Muscle layer of duodenum (tissue), 2 donors: ENCODE data around the gene C1orf141.
"Not testable (repeated sequence)": the region's sequence is repeated elsewhere in the genome, so short reads cannot be mapped to it uniquely, and the experiment has no call there.

Source experiments
- H3K27ac ChIP-seq: one replicate; pipeline ENCODE4 v1.7.0; 2013; ENCODE audit warnings: mild to moderate bottlenecking, low read length
- H3K27me3 ChIP-seq: one replicate; pipeline ENCODE4 v1.7.0; 2013; ENCODE audit warnings: low read depth, mild to moderate bottlenecking, control low read depth, low read length
- H3K36me3 ChIP-seq, 2 donors: one replicate each; pipeline ENCODE4 v1.7.0; 2013; ENCODE audit warnings: low read length in 2 of 2, control low read depth in 1 of 2, mild to moderate bottlenecking in 1 of 2; ENCODE audit not compliant: insufficient read depth in 2 of 2, control insufficient read depth in 1 of 2
- H3K4me1 ChIP-seq, 2 donors: one replicate each; pipeline ENCODE4 v1.7.0; 2013; ENCODE audit warnings: low read length in 2 of 2, mild to moderate bottlenecking in 2 of 2, control low read depth in 1 of 2, moderate library complexity in 1 of 2; ENCODE audit not compliant: insufficient read depth in 2 of 2, control insufficient read depth in 1 of 2
- H3K4me3 ChIP-seq, 2 donors: one replicate each; pipeline ENCODE4 v1.7.0; 2013; ENCODE audit warnings: low read length in 2 of 2, low read depth in 1 of 2, mild to moderate bottlenecking in 1 of 2
- H3K9me3 ChIP-seq, 2 donors: one replicate each; pipeline ENCODE4 v1.7.0; 2013; ENCODE audit warnings: low read length in 2 of 2, control low read depth in 1 of 2, mild to moderate bottlenecking in 1 of 2; ENCODE audit not compliant: control insufficient read depth in 1 of 2
- donor health status: healthy.

The C1orf141 gene

GRCh38 chr1:67084765-67085318, 49.9 kb downstream of the C1orf141 start:
- Histone ChIP-seq H3K27ac (no peak overlapping the region), H3K27me3 (no peaks in the 10 kb centered on the region), H3K9me3 (peaks cover 0 to 4% of the 10 kb centered on the region in 2 donors), H3K4me3 (no peak overlapping the region), H3K4me1 (no peaks in the 10 kb centered on the region), H3K36me3 (no peaks in the 10 kb centered on the region)

GRCh38 chr1:67078291-67078690, 56.5 kb downstream of the C1orf141 start:
- H3K36me3 ChIP-seq: no peaks in the 10 kb centered on the region
- H3K27me3 ChIP-seq: no peaks in the 10 kb centered on the region
- H3K4me3 ChIP-seq: no peak overlapping the region
- H3K4me1 ChIP-seq: no peaks in the 10 kb centered on the region
- H3K9me3 ChIP-seq: peaks cover 0 to 6% of the 10 kb centered on the region in 2 donors
- no peak overlapping the region for H3K27ac ChIP-seq

DNA sequence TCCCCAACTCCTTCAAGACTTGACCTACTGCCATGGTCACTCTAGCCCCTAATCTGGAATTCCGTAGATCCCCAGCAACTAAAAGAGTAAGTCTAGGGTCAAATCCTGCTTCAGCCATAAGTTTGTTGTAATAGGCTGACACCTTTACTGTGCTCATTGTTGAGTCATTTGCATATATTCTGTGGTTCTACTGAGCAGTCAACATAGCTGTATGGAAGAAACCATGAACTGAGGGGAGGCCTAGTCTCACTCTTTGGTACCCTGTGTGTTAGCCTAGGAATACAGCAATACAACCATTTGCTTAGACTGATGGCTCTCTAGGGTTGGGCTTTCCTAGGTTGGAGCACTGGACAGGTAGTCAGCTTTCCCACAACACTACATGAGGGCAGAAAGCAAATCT, 57.2 kb downstream of the C1orf141 start:
- peaks cover 0 to 8% of the 10 kb centered on the region in 2 donors for H3K9me3 ChIP-seq
- no peaks in the 10 kb centered on the region for H3K27me3 ChIP-seq
- no peak overlapping the region for H3K4me3 ChIP-seq
- H3K4me1 ChIP-seq: no peaks in the 10 kb centered on the region
- H3K27ac ChIP-seq: no peak overlapping the region
- no peaks in the 10 kb centered on the region for H3K36me3 ChIP-seq

DNA sequence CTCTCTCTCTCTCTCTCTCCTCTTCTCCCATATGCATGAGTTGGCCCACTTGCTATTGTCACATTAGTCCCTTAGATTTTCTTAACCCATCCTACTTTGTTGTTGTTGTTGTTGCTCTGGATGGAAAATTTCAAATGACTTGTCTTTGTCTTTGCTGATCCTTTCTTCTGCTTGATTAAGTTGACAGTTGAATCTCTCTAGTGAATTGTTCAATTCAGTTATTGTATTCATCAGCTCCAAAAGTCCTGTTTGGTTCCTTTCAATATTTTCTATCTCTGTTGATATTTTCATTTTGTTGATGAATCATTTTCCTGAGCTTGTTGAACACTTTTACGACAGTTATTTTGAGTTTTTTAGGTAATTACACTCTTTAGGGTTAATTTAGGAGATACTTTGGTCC, 62.0 kb downstream of the C1orf141 start:
- H3K27me3 ChIP-seq: no peaks in the 10 kb centered on the region
- no peaks in the 10 kb centered on the region for H3K36me3 ChIP-seq
- H3K4me1 ChIP-seq: no peaks in the 10 kb centered on the region
- peaks cover 0 to 5% of the 10 kb centered on the region in 2 donors for H3K9me3 ChIP-seq
- H3K4me3 ChIP-seq: no peak overlapping the region
- no peak overlapping the region for H3K27ac ChIP-seq

GRCh38 chr1:67067655-67068054, 67.1 kb downstream of the C1orf141 start:
- H3K4me1 ChIP-seq, H3K36me3 ChIP-seq, H3K4me3 ChIP-seq, H3K27ac ChIP-seq, H3K27me3 ChIP-seq, H3K9me3 ChIP-seq: not testable (repeated sequence)

DNA sequence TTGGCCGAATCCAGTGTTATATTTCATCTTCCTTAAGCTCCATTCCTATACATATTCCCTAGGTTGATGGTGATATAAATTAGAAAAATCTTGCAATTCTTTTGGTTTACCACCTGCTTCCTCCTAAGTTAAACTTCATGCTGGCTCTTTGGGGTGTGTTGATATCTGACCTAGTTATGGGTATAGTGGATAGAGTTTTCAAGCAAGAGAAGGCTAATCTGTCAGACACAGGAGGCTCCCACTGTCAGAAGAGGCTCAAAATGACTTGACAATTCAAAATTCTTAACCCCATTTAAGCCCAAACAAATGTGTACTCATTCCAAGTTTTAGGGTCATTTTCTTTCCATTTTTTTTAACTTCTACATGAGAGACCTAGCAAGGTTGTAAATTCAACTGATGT, 72.4 kb downstream of the C1orf141 start:
- Histone ChIP-seq H3K27ac (no peak overlapping the region), H3K27me3 (no peaks in the 10 kb centered on the region), H3K4me1 (no peaks in the 10 kb centered on the region), H3K9me3 (peaks cover 0 to under 1% of the 10 kb centered on the region in 2 donors), H3K4me3 (no peak overlapping the region), H3K36me3 (no peaks in the 10 kb centered on the region)

DNA sequence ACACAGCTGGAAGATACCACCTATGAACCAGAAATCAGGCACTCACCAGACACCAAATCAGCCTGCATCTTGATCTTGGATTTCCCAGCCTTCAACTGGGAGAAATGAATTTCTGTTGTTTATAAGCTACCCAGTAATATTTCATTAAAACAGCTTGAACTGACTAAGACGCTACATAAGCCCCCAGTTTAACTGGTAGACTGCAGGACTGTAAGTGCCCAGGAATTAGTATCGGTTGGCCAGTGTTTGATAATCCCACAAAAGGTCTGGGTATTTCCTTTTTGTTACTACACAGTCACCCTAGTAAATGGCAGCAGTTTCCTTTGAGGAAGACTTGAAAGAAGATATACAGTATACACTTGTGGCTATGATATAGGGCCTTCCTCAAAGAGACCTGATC, 73.5 kb downstream of the C1orf141 start:
- no peaks in the 10 kb centered on the region for H3K4me1 ChIP-seq
- H3K27me3 ChIP-seq: no peaks in the 10 kb centered on the region
- H3K36me3 ChIP-seq: no peaks in the 10 kb centered on the region
- no peaks in the 10 kb centered on the region for H3K9me3 ChIP-seq
- no peak overlapping the region for H3K27ac ChIP-seq
- no peak overlapping the region for H3K4me3 ChIP-seq

DNA sequence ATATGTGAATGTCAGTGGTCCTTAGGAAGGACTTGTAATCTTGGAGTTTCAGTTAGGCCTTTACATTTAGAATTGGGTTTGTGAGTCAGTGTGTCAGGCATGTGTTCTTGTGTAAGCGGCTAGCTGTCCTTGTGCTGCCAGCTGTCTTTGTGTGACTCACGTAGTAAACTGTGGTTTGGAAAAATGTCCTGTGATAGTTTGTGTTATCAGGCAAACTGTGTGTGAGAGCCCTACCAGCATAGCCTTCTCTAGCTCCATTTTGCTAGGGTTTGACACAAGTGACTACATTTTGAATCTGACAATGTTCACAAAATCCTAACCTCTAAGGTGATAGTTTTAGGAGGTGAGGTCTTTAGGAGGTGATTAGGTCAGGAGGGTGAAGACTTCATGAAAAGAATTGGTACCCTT, 74.0 kb downstream of the C1orf141 start:
- Histone ChIP-seq H3K9me3 (no peaks in the 10 kb centered on the region), H3K27me3 (no peaks in the 10 kb centered on the region), H3K27ac (no peak overlapping the region), H3K4me1 (no peaks in the 10 kb centered on the region), H3K4me3 (no peak overlapping the region), H3K36me3 (no peaks in the 10 kb centered on the region)

- Histone ChIP-seq H3K36me3 (no peaks in the 10 kb centered on the region), H3K4me1 (no peaks in the 10 kb centered on the region), H3K4me3 (no peak overlapping the region), H3K27me3 (no peaks in the 10 kb centered on the region), H3K9me3 (no peaks in the 10 kb centered on the region), H3K27ac (no peak overlapping the region)
Observed at GRCh38 chr1:67059346-67059745, 75.4 kb downstream of the C1orf141 start.

GRCh38 chr1:67058761-67059160, 76.0 kb downstream of the C1orf141 start:
- H3K27me3 ChIP-seq: no peaks in the 10 kb centered on the region
- H3K36me3 ChIP-seq: no peaks in the 10 kb centered on the region
- H3K4me1 ChIP-seq: no peaks in the 10 kb centered on the region
- no peak overlapping the region for H3K4me3 ChIP-seq
- no peaks in the 10 kb centered on the region for H3K9me3 ChIP-seq
- no peak overlapping the region for H3K27ac ChIP-seq

GRCh38 chr1:67058242-67058641, 76.5 kb downstream of the C1orf141 start:
- Histone ChIP-seq H3K4me1 (no peaks in the 10 kb centered on the region), H3K4me3 (no peak overlapping the region), H3K9me3 (no peaks in the 10 kb centered on the region), H3K27me3 (no peaks in the 10 kb centered on the region), H3K27ac (no peak overlapping the region), H3K36me3 (no peaks in the 10 kb centered on the region)
